Smooth muscle cell (in vitro differentiated cells): Measurements from ENCODE around the gene NHS. TPM values are rescaled to one million over a fixed set of nuclear protein-coding genes. Genes with fewer than 3 reads are reported as not detected.

Experiments
- DNase-seq: peaks from one replicate; lab custom pipeline; 2025; ENCODE audit not compliant: unreplicated experiment; lab: John Stamatoyannopoulos, UW
- H2AFZ ChIP-seq: fragments of 200-600 bp; sonication (generic); 2 replicates; pipeline ENCODE4 v1.6.0; 2016; ENCODE audit warnings: antibody characterized with exemption, low read depth, mild to moderate bottlenecking
- H3F3A ChIP-seq: fragments of 200-600 bp; sonication (generic); 2 replicates; pipeline ENCODE4 v1.6.0; 2017; ENCODE audit warnings: antibody characterized with exemption, low read depth
- H3K27ac ChIP-seq: fragments of 200-600 bp; sonication (generic); 2 replicates; pipeline ENCODE4 v1.5.1; 2016; ENCODE audit warnings: low read depth, mild to moderate bottlenecking
- H3K27me3 ChIP-seq: fragments of 200-600 bp; sonication (generic); 2 replicates; pipeline ENCODE4 v1.6.1; 2016; ENCODE audit warnings: low read depth, mild to moderate bottlenecking
- H3K36me3 ChIP-seq: fragments of 200-600 bp; sonication (generic); 2 replicates; pipeline ENCODE4 v1.5.1; 2016; ENCODE audit warnings: low read depth
- H3K4me1 ChIP-seq: fragments of 200-600 bp; sonication (generic); 2 replicates; pipeline ENCODE4 v1.5.1; 2016; ENCODE audit warnings: low read depth
- H3K4me2 ChIP-seq: fragments of 200-600 bp; sonication (generic); 2 replicates; pipeline ENCODE4 v1.6.0; 2016; ENCODE audit warnings: mild to moderate bottlenecking
- H3K4me3 ChIP-seq: fragments of 200-600 bp; sonication (generic); 2 replicates; pipeline ENCODE4 v1.5.1; 2016; ENCODE audit warnings: mild to moderate bottlenecking
- H3K79me2 ChIP-seq: fragments of 200-600 bp; sonication (generic); 2 replicates; pipeline ENCODE4 v1.6.0; 2016; ENCODE audit warnings: low read depth, mild to moderate bottlenecking
- H3K9ac ChIP-seq: fragments of 200-600 bp; sonication (generic); 2 replicates; pipeline ENCODE4 v1.6.0; 2016; ENCODE audit warnings: low read depth
- H3K9me3 ChIP-seq: fragments of 200-600 bp; sonication (generic); replicated peaks from 2 replicates; pipeline ENCODE4 v1.5.1; 2016; ENCODE audit warnings: low read depth
- H4K20me1 ChIP-seq: fragments of 200-600 bp; sonication (generic); 2 replicates; pipeline ENCODE4 v1.6.0; 2016; ENCODE audit warnings: low read depth
- WGBS: methylation state at CpG from one replicate; pipeline ENCODE4 v1.1.7; 2016; ENCODE audit warnings: low lambda C conversion rate; 5-methylcytosine and 5-hydroxymethylcytosine counted together
- polyA plus RNA-seq: library from polyadenylated mRNA; unstranded; fragments of >200 nt; fragmentation: Nextera tagmentation; extraction: Ambion mirVana; gene quantifications from 2 replicates; pipeline ENCODE4 v1.2.1, GENCODE V29; 2016
- total RNA-seq: library from RNA; depleted of rRNA; stranded (reverse); fragments of >200 nt; gene quantifications from 2 replicates; pipeline ENCODE4 v1.2.3, GENCODE V29; 2014
- TF ChIP-seq, protein P1 (sequence below): fragments of 200-600 bp; sonication (generic); IDR thresholded peaks from 2 replicates; pipeline ENCODE4 v1.5.1; 2017; ENCODE audit warnings: borderline replicate concordance, mild to moderate bottlenecking, antibody characterized with exemption; ENCODE audit not compliant: insufficient read depth, poor library complexity, severe bottlenecking

The NHS gene
- total and polyA plus RNA-seq, 2 experiments from 2014 or later = 2.6 to 9.6 TPM

DNA sequence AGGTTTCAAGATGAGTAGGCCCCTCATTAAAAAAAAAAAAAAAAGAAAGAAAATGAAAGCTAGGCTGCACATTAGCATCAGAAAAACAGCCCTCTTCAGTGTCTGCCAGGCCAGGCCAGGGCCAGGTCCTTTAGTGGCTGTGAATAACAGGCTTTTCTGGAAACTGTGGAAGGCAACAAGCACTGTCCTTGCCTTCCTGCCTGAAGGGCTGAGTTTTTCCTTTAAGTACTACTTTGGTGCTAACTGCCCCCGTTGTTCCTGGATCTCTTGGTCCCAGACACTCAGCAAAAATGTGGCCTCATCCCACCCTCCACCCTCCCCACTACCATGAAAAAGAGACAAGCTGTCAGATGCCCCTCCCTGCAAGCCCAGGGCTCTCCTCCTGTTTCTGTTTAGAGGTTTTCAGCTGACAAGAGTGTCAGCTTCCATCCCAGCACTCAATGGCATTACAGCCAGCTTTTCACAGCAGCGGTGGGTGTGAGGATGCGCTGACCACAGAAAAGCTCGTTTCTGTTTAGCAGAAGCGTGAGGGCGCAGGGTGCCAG is 174.2 kb downstream of the NHS start:
- H2AFZ ChIP-seq = no peak overlapping the region
- TF ChIP-seq, protein P1, sequence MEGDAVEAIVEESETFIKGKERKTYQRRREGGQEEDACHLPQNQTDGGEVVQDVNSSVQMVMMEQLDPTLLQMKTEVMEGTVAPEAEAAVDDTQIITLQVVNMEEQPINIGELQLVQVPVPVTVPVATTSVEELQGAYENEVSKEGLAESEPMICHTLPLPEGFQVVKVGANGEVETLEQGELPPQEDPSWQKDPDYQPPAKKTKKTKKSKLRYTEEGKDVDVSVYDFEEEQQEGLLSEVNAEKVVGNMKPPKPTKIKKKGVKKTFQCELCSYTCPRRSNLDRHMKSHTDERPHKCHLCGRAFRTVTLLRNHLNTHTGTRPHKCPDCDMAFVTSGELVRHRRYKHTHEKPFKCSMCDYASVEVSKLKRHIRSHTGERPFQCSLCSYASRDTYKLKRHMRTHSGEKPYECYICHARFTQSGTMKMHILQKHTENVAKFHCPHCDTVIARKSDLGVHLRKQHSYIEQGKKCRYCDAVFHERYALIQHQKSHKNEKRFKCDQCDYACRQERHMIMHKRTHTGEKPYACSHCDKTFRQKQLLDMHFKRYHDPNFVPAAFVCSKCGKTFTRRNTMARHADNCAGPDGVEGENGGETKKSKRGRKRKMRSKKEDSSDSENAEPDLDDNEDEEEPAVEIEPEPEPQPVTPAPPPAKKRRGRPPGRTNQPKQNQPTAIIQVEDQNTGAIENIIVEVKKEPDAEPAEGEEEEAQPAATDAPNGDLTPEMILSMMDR = no peak
- 44% methylated on average over 6 of the region's 6 CpGs for WGBS
- DNase-seq = no peak
- H3K4me2 ChIP-seq = peak overlapping the region; percentile 22
- H3K9ac ChIP-seq = no peak overlapping the region
- H3K27ac ChIP-seq = no peak overlapping the region
- H3K4me3 ChIP-seq = no peak overlapping the region
- no peaks in the 10 kb centered on the region for H3K36me3 ChIP-seq
- H3K4me1 ChIP-seq = peaks cover 13% of the 10 kb centered on the region
- no peaks in the 10 kb centered on the region for H3K79me2 ChIP-seq
- no peaks in the 10 kb centered on the region for H3F3A ChIP-seq
- H3K27me3 ChIP-seq = no peaks in the 10 kb centered on the region
- no peaks in the 10 kb centered on the region for H4K20me1 ChIP-seq
- no peaks in the 10 kb centered on the region for H3K9me3 ChIP-seq

DNA sequence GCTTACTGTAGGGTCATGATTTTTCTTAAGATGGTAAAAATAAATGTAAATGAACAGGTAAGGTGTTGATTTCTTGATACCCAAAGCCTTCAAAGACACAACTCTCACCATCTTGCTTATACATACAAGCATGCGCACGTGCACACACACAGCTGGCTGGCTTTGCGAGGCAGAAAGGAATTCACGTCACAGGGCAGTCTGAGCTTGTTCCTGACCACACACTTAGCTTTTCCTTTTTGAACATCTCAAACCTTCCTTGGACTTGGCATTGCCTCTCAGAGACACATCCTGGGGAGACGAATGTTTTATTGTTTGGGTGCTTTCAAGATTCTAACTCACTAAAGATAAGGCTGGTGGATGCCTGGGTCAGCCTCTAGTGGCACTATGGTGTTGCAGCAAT is 175.0 kb downstream of the NHS start:
- Histone ChIP-seq H3K9me3 (no peaks in the 10 kb centered on the region), H2AFZ (no peak overlapping the region), H3K4me2 (no peak overlapping the region), H3K27ac (no peak overlapping the region), H3F3A (no peaks in the 10 kb centered on the region), H3K4me1 (peaks cover 13% of the 10 kb centered on the region), H4K20me1 (no peaks in the 10 kb centered on the region), H3K27me3 (no peaks in the 10 kb centered on the region), H3K4me3 (no peak overlapping the region), H3K79me2 (no peaks in the 10 kb centered on the region), H3K36me3 (no peaks in the 10 kb centered on the region), H3K9ac (no peak overlapping the region)
- no peak for DNase-seq
- WGBS = 57% methylated on average over 5 of the region's 5 CpGs
- TF ChIP-seq, protein P1 = no peak

DNA sequence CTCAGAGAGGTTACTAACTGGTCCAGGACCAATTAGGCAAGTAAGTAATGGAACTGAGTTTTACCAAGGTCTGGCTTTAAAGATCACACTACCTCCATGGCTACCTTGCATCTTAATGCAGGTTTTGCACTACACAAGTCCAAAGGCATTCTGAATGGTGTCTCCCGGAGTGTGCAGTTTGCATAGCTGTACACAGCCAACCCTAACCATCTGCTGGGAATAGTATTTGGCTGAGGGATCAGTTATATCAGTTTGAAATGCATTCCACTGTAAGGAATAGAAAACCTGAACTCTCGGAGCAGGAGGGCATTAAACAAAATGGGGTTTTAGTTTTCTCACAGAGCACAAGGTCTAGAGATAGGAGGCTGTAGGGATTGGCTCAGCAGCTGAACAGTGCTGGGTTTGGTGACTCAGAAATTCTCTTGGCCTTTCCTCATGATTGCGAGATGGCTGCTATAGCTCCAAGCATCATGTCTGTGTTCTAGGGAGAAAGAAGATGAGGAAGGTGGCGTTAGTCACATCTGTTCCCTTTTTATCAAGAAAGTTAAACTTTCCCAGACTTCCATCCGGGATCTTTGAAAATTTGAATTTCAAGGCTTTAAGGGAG is 177.1 kb downstream of the NHS start:
- no peaks in the 10 kb centered on the region for H3K36me3 ChIP-seq
- no peaks in the 10 kb centered on the region for H3K9me3 ChIP-seq
- H3K4me3 ChIP-seq = no peak overlapping the region
- H2AFZ ChIP-seq = no peak overlapping the region
- no peaks in the 10 kb centered on the region for H3F3A ChIP-seq
- no peaks in the 10 kb centered on the region for H3K79me2 ChIP-seq
- peak overlapping the region; percentile 62 for H3K27ac ChIP-seq
- H4K20me1 ChIP-seq = no peaks in the 10 kb centered on the region
- TF ChIP-seq, protein P1 = no peak
- H3K9ac ChIP-seq = no peak overlapping the region
- H3K27me3 ChIP-seq = no peaks in the 10 kb centered on the region
- WGBS = 65% methylated on average over 5 of the region's 5 CpGs
- peaks cover 13% of the 10 kb centered on the region for H3K4me1 ChIP-seq
- no peak overlapping the region for H3K4me2 ChIP-seq
- no peak for DNase-seq

DNA sequence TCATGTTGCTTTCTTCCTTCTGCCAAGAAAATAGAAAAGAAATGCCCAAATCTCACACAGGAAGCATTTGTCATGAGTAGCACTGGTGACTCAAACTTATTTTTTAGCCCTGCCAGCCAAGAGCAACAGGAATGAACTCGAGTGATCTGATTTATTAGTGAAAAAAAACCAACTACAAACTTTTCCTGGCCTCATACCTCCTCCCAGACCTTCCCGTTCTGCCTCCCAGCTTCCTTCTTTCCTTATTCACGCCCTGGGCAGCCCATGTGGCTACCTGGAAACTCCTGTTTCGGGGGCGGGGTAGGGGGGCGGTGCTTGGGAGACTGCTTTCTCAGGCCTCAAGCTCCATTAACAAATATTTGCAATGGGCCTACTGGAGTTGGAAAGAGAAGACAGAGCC is 178.5 kb downstream of the NHS start:
- no peaks in the 10 kb centered on the region for H3K27me3 ChIP-seq
- 58% methylated on average over 6 of the region's 6 CpGs for WGBS
- no peak for DNase-seq
- H3K4me1 ChIP-seq = peaks cover 6% of the 10 kb centered on the region
- H3K4me3 ChIP-seq = no peak overlapping the region
- no peaks in the 10 kb centered on the region for H3F3A ChIP-seq
- H3K4me2 ChIP-seq = peak overlapping the region; percentile 61
- H3K27ac ChIP-seq = peak overlapping the region; percentile 62
- H3K36me3 ChIP-seq = no peaks in the 10 kb centered on the region
- H3K9me3 ChIP-seq = no peaks in the 10 kb centered on the region
- no peak overlapping the region for H3K9ac ChIP-seq
- TF ChIP-seq, protein P1 = no peak
- no peaks in the 10 kb centered on the region for H4K20me1 ChIP-seq
- no peak overlapping the region for H2AFZ ChIP-seq
- H3K79me2 ChIP-seq = no peaks in the 10 kb centered on the region
